HepG2 (cell line): ENCODE results near the gene ZFAND2B. TPM values are rescaled to one million over a fixed set of nuclear protein-coding genes. Genes with fewer than 3 reads are reported as not detected.

Experiments used
- AKAP8 ChIP-seq: sonication (generic); formaldehyde crosslinking; IDR thresholded peaks from 2 replicates; pipeline ENCODE4 v1.5.1; 2020; ENCODE audit warnings: mild to moderate bottlenecking, missing genetic modification reagents
- BRCA1 ChIP-seq: sonication (generic); formaldehyde crosslinking; IDR thresholded peaks from 2 replicates; pipeline ENCODE4 v1.4.0; 2020; ENCODE audit warnings: missing genetic modification reagents
- DNMT1 ChIP-seq: sonication (generic); formaldehyde crosslinking; IDR thresholded peaks from 2 replicates; pipeline ENCODE4 v1.5.1; 2020; ENCODE audit warnings: mild to moderate bottlenecking, missing genetic modification reagents
- GABPB1 ChIP-seq: IDR thresholded peaks from 2 replicates; pipeline ENCODE4 v1.6.1; 2016; ENCODE audit warnings: mild to moderate bottlenecking, missing genetic modification reagents, moderate library complexity, missing compliant biosample characterization
- KDM5A ChIP-seq: fragments of 200-600 bp; sonication (generic); IDR thresholded peaks from 2 replicates; pipeline ENCODE4 v1.7.0; 2018; ENCODE audit warnings: antibody characterized with exemption, mild to moderate bottlenecking, low read length, borderline replicate concordance
- KMT2B ChIP-seq: IDR thresholded peaks from 2 replicates; pipeline ENCODE4 v1.6.1; 2016; ENCODE audit warnings: missing genetic modification reagents, missing compliant biosample characterization
- LCORL ChIP-seq, 2 experiments: fragments of 450-650 bp in 1 of 2; sonication (generic) in 1 of 2; formaldehyde crosslinking in 1 of 2; IDR thresholded peaks; 2 replicates each; pipeline versions ENCODE4 v1.5.0 to v1.6.1; 2017 to 2020; ENCODE audit warnings: antibody characterized with exemption in 1 of 2, missing genetic modification reagents in 1 of 2
- MED13 ChIP-seq: sonication (generic); formaldehyde crosslinking; IDR thresholded peaks from 2 replicates; pipeline ENCODE4 v1.5.0; 2020; ENCODE audit warnings: missing genetic modification reagents
- MEIS1 ChIP-seq: sonication (generic); formaldehyde crosslinking; IDR thresholded peaks from 2 replicates; pipeline ENCODE4 v1.9.0; 2021; ENCODE audit warnings: mild to moderate bottlenecking, missing genetic modification reagents, moderate library complexity, borderline replicate concordance
- NFRKB ChIP-seq: fragments of 450-650 bp; IDR thresholded peaks from 2 replicates; pipeline ENCODE4 v1.6.1; 2017
- POLR2G ChIP-seq: fragments of 200-400 bp; formaldehyde crosslinking; IDR thresholded peaks from 2 replicates; pipeline ENCODE4 v1.6.1; 2018; ENCODE audit warnings: mild to moderate bottlenecking, low read depth, low read length, moderate library complexity
- SRF ChIP-seq: IDR thresholded peaks from 2 replicates; pipeline ENCODE4 v1.6.1; 2011; ENCODE audit warnings: mild to moderate bottlenecking, low read depth, low read length, moderate library complexity
- SRY ChIP-seq: sonication (generic); formaldehyde crosslinking; IDR thresholded peaks from 2 replicates; pipeline ENCODE4 v1.8.0; 2022; ENCODE audit warnings: mild to moderate bottlenecking, missing genetic modification reagents
- ZBTB20 ChIP-seq: sonication (generic); formaldehyde crosslinking; IDR thresholded peaks from 2 replicates; pipeline ENCODE4 v1.8.1; 2023; ENCODE audit warnings: missing genetic modification reagents, low read depth, mild to moderate bottlenecking, borderline replicate concordance
- ZFP62 ChIP-seq: sonication (generic); formaldehyde crosslinking; IDR thresholded peaks from 2 replicates; pipeline ENCODE4 v1.4.0; 2020; ENCODE audit warnings: missing genetic modification reagents
- ZKSCAN8 ChIP-seq: IDR thresholded peaks from 2 replicates; pipeline ENCODE4 v1.6.1; 2016; ENCODE audit warnings: borderline replicate concordance, missing genetic modification reagents, missing compliant biosample characterization
- ZMYM4 ChIP-seq: sonication (generic); formaldehyde crosslinking; IDR thresholded peaks from 2 replicates; pipeline ENCODE4 v1.8.1; 2023; ENCODE audit warnings: mild to moderate bottlenecking, missing genetic modification reagents
- ZNF549 ChIP-seq: sonication (generic); formaldehyde crosslinking; IDR thresholded peaks from 2 replicates; pipeline ENCODE4 v1.5.0; 2020; ENCODE audit warnings: missing genetic modification reagents
- ZNF761 ChIP-seq: sonication (generic); formaldehyde crosslinking; conservative IDR thresholded peaks from 2 replicates; pipeline ENCODE4 v1.4.0; 2020; ENCODE audit warnings: mild to moderate bottlenecking, missing genetic modification reagents
- ZSCAN12 ChIP-seq: sonication (generic); formaldehyde crosslinking; IDR thresholded peaks from 2 replicates; pipeline ENCODE4 v1.9.0; 2021; ENCODE audit warnings: mild to moderate bottlenecking, missing genetic modification reagents
- polyA plus RNA-seq, 8 experiments: library from polyadenylated mRNA; depleted of rRNA in 3 of 8; stranded (reverse) in 7 of 8; unstranded in 1 of 8; fragments of >200 nt; fragmentation: Illumina TruSeq in 4 of 8; extraction: Trizol in 4 of 8; gene quantifications; 2 replicates each; pipeline versions ENCODE4 v1.2.1 to v1.2.3, GENCODE V29; 2011 to 2016; ENCODE audit warnings: low read depth in 4 of 8, missing spikeins in 1 of 8, mixed read lengths in 1 of 8; ENCODE audit not compliant: insufficient read depth in 1 of 8
- total RNA-seq, 5 experiments: library from RNA; depleted of rRNA; stranded (reverse); fragments of >200 nt; fragmentation: Illumina TruSeq; extraction: Trizol; gene quantifications; 2 replicates each; pipeline ENCODE4 v1.2.3, GENCODE V29; 2016; ENCODE audit warnings: low read depth in 1 of 5
- TF ChIP-seq, protein P1 (sequence below): sonication (generic); formaldehyde crosslinking; IDR thresholded peaks from 2 replicates; pipeline ENCODE4 v1.5.1; 2020; ENCODE audit warnings: mild to moderate bottlenecking, missing genetic modification reagents, moderate library complexity
- TF ChIP-seq, protein P2 (sequence below): sonication (generic); formaldehyde crosslinking; IDR thresholded peaks from 2 replicates; pipeline ENCODE4 v1.8.0; 2022; ENCODE audit warnings: mild to moderate bottlenecking, missing genetic modification reagents, moderate library complexity
- TF ChIP-seq, protein P3 (sequence below): sonication (generic); formaldehyde crosslinking; IDR thresholded peaks from 2 replicates; pipeline ENCODE4 v1.5.0; 2020; ENCODE audit warnings: mild to moderate bottlenecking, missing genetic modification reagents, borderline replicate concordance

The ZFAND2B gene
- total and polyA plus RNA-seq, 2 of the 13 experiments (the other 11 are each of a cell fraction or from before 2014, with no cell fraction given), result 53.3 to 115 TPM

DNA sequence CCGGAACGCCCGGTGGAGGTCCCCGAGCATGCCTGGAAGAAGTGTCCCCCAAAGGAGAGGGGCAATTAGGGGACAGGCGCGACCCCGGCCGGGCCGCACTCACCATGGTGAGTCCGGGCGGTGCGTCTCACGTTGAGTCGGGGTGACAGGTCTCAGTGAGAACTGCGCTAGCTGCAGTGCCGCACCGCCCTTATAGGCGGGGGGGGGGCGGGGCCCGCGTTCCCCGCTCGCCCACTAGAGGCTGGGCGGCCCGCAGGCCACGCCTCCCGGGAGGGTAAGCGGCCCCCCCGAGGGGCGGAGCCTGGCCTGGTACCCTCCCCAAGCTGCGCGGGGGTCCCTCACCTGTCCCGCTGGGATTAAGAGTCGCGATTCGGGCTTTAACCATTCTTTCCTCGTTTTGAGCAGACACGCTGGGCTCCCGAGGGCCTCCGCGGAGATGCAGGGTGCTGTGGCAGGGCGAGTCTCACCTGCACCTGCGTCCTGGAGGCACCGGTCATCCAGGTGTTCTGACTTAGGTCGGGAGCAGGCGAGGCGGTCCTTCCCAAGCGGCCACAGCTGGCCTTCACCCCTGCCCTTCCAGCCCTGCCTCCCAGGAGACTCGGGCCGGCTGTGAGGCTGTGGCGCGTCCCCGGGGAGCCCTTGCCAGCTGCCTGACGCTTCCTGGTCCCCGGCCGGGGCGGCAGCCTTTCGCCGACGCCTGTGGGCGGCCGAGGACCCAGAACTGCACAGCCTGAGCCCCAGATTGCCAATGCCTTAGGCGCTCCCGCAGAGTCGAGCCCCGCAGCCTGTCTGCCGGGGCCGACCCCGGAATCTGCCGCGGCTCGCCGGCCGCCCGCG, 47.4 kb downstream of the ZFAND2B start, which contains the start of gene TUBA4A (continued):
- TF ChIP-seq, protein P1, sequence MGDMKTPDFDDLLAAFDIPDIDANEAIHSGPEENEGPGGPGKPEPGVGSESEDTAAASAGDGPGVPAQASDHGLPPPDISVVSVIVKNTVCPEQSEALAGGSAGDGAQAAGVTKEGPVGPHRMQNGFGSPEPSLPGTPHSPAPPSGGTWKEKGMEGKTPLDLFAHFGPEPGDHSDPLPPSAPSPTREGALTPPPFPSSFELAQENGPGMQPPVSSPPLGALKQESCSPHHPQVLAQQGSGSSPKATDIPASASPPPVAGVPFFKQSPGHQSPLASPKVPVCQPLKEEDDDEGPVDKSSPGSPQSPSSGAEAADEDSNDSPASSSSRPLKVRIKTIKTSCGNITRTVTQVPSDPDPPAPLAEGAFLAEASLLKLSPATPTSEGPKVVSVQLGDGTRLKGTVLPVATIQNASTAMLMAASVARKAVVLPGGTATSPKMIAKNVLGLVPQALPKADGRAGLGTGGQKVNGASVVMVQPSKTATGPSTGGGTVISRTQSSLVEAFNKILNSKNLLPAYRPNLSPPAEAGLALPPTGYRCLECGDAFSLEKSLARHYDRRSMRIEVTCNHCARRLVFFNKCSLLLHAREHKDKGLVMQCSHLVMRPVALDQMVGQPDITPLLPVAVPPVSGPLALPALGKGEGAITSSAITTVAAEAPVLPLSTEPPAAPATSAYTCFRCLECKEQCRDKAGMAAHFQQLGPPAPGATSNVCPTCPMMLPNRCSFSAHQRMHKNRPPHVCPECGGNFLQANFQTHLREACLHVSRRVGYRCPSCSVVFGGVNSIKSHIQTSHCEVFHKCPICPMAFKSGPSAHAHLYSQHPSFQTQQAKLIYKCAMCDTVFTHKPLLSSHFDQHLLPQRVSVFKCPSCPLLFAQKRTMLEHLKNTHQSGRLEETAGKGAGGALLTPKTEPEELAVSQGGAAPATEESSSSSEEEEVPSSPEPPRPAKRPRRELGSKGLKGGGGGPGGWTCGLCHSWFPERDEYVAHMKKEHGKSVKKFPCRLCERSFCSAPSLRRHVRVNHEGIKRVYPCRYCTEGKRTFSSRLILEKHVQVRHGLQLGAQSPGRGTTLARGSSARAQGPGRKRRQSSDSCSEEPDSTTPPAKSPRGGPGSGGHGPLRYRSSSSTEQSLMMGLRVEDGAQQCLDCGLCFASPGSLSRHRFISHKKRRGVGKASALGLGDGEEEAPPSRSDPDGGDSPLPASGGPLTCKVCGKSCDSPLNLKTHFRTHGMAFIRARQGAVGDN (CRISPR knock-in tag), result peak; percentile 77
- TF ChIP-seq ZMYM4 (CRISPR knock-in tag) (peak; percentile 44; the same call in 1 of the 2 replicates), BRCA1 (CRISPR knock-in tag) (0 out of 2 replicates have a peak, but pooled peaks have one; percentile 50), DNMT1 (no peak), KMT2B (CRISPR knock-in tag) (no peak), SRF (no peak), ZNF549 (no peak), ZKSCAN8 (CRISPR knock-in tag) (0 out of 2 replicates have a peak, but pooled peaks have one; percentile 29), ZFP62 (0 out of 2 replicates have a peak, but pooled peaks have one; percentile 25), ZNF761 (0 out of 2 replicates have a peak, but pooled peaks have one; percentile 59), KDM5A (no peak), ZSCAN12 (CRISPR knock-in tag) (0 out of 2 replicates have a peak, but pooled peaks have one; percentile 55), LCORL (IDR thresholded peaks at IDR 0.05) (no peak), LCORL (CRISPR knock-in tag; IDR thresholded peaks at IDR 0.05) (peak; percentile 73), NFRKB (no peak), AKAP8 (CRISPR knock-in tag) (no peak), MED13 (CRISPR knock-in tag) (0 out of 2 replicates have a peak, but pooled peaks have one; percentile 41), POLR2G (peak; percentile 77), ZBTB20 (CRISPR knock-in tag) (0 out of 2 replicates have a peak, but pooled peaks have one; percentile 12), MEIS1 (peak; percentile 45; the same call in 1 of the 2 replicates), SRY (0 out of 2 replicates have a peak, but pooled peaks have one; percentile 11), GABPB1 (CRISPR knock-in tag) (peak; percentile 69)
- TF ChIP-seq, protein P2, sequence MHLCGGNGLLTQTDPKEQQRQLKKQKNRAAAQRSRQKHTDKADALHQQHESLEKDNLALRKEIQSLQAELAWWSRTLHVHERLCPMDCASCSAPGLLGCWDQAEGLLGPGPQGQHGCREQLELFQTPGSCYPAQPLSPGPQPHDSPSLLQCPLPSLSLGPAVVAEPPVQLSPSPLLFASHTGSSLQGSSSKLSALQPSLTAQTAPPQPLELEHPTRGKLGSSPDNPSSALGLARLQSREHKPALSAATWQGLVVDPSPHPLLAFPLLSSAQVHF, result no peak
- TF ChIP-seq, protein P3, sequence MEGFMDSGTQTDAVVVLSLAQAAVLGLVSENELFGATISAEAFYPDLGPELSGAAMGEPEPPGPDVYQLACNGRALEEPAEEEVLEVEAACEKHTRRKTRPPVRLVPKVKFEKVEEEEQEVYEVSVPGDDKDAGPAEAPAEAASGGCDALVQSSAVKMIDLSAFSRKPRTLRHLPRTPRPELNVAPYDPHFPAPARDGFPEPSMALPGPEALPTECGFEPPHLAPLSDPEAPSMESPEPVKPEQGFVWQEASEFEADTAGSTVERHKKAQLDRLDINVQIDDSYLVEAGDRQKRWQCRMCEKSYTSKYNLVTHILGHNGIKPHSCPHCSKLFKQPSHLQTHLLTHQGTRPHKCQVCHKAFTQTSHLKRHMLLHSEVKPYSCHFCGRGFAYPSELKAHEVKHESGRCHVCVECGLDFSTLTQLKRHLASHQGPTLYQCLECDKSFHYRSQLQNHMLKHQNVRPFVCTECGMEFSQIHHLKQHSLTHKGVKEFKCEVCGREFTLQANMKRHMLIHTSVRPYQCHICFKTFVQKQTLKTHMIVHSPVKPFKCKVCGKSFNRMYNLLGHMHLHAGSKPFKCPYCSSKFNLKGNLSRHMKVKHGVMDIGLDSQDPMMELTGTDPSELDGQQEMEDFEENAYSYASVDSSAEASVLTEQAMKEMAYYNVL (CRISPR knock-in tag), result peak; percentile 32; the same call in 1 of the 2 replicates
